GM08714 (cell line): Measurements from ENCODE around the gene DCDC2B.
A peak's percentile ranks its signal among the peaks of the same experiment; 100 is the strongest.

ENCODE experiments used
- H3K4me3 ChIP-seq: fragments of 200-500 bp; sonication (Bioruptor generic); 2 replicates; pipeline ENCODE4 v1.5.1; 2014; ENCODE audit warnings: mild to moderate bottlenecking, low read length, inconsistent platforms
- ZNF274 ChIP-seq: IDR thresholded peaks from 2 replicates; pipeline ENCODE4 v1.6.1; 2012; ENCODE audit warnings: mild to moderate bottlenecking, low read depth, low read length

The DCDC2B gene

GRCh38 chr1:32231843-32232432 lies 23.0 kb downstream of the DCDC2B start:
- TF ChIP-seq ZNF274: no peak
- H3K4me3 ChIP-seq: no peak overlapping the region

- H3K4me3 ChIP-seq: no peak overlapping the region
- no peak for TF ChIP-seq ZNF274
Measured at GRCh38 chr1:32232558-32233304, 23.8 kb downstream of the DCDC2B start.

GRCh38 chr1:32234792-32235191 lies 25.9 kb downstream of the DCDC2B start:
- no peak for TF ChIP-seq ZNF274
- H3K4me3 ChIP-seq: no peak overlapping the region

GRCh38 chr1:32239337-32239736 lies 30.4 kb downstream of the DCDC2B start:
- no peak overlapping the region for H3K4me3 ChIP-seq
- TF ChIP-seq ZNF274: no peak

GRCh38 chr1:32239790-32240139 lies 30.9 kb downstream of the DCDC2B start:
- TF ChIP-seq ZNF274: no peak
- no peak overlapping the region for H3K4me3 ChIP-seq

- TF ChIP-seq ZNF274: no peak
- peak overlapping the region; percentile 53; the same call in 1 of the 2 replicates for H3K4me3 ChIP-seq
Measured at GRCh38 chr1:32240140-32240951, 31.5 kb downstream of the DCDC2B start.

GRCh38 chr1:32241001-32241763 lies 32.3 kb downstream of the DCDC2B start:
- TF ChIP-seq ZNF274: no peak
- peak overlapping the region; percentile 53; the same call in 1 of the 2 replicates for H3K4me3 ChIP-seq

GRCh38 chr1:32242341-32242851 lies 33.5 kb downstream of the DCDC2B start:
- no peak overlapping the region for H3K4me3 ChIP-seq
- no peak for TF ChIP-seq ZNF274

- no peak for TF ChIP-seq ZNF274
- no peak within 1 kb of the TSS for H3K4me3 ChIP-seq
Measured at GRCh38 chr1:32246888-32247273, 38.0 kb downstream of the DCDC2B start, which contains the start of gene FAM167B. FAM167B (plus strand) TSS chr1:32247222; CDS start chr1:32247422, 200 bp downstream.

- no peak overlapping the region for H3K4me3 ChIP-seq
- no peak for TF ChIP-seq ZNF274
Measured at GRCh38 chr1:32247452-32247851, 38.6 kb downstream of the DCDC2B start.

GRCh38 chr1:32247983-32248889 lies 39.3 kb downstream of the DCDC2B start:
- no peak overlapping the region; the same call in 1 of the 2 replicates for H3K4me3 ChIP-seq
- TF ChIP-seq ZNF274: no peak

- peak overlapping the region; percentile 2; the same call in 1 of the 2 replicates for H3K4me3 ChIP-seq
- no peak for TF ChIP-seq ZNF274
Measured at GRCh38 chr1:32249831-32250525, 41.1 kb downstream of the DCDC2B start.
